H1 (cell line): Measurements from ENCODE around the gene PCBP2. TPM values are rescaled to one million over a fixed set of nuclear protein-coding genes. Genes with fewer than 3 reads are reported as not detected.

Experiments used
- CTCF ChIA-PET: fragments of 300-600 bp; sonication (Branson Sonifier 250); formaldehyde crosslinking; loops from one replicate; lab custom pipeline; 2021; ENCODE audit not compliant: partially characterized antibody; lab: Charles Lee
- POLR2A ChIA-PET: fragments of 300-600 bp; sonication (Branson Sonifier 250); formaldehyde crosslinking; loops from one replicate; lab custom pipeline; 2021; ENCODE audit warnings: inconsistent platforms; ENCODE audit not compliant: partially characterized antibody; lab: Charles Lee
- DNase-seq, 2 experiments: peaks; one replicate each; pipeline versions ENCODE4 v3.0.0 to v3.0.0-alpha.2; 2010 to 2022; ENCODE audit warnings: low spot score in 2 of 2, low read depth in 1 of 2, mixed read lengths in 1 of 2
- FAIRE-seq: peaks from 2 replicates; lab custom pipeline; 2011; peaks lifted over from hg19 to GRCh38; lab: Jason Lieb, UNC
- H2AFZ ChIP-seq: 2 replicates; pipeline ENCODE4 v1.8.1; 2012; ENCODE audit warnings: low read length, inconsistent platforms
- H2AK5ac ChIP-seq: 2 replicates; pipeline ENCODE4 v1.6.1; 2013; ENCODE audit warnings: low read depth, low read length
- H2BK120ac ChIP-seq: replicated peaks from 2 replicates; pipeline ENCODE3; 2013; ENCODE audit warnings: low read depth, low read length, inconsistent platforms
- H2BK12ac ChIP-seq: 2 replicates; pipeline ENCODE4 v1.6.1; 2013; ENCODE audit warnings: low read depth, low read length
- H2BK15ac ChIP-seq: 2 replicates; pipeline ENCODE4 v1.6.1; 2013; ENCODE audit warnings: low read length
- H2BK20ac ChIP-seq: 2 replicates; pipeline ENCODE4 v1.6.1; 2013; ENCODE audit warnings: low read length
- H2BK5ac ChIP-seq: 2 replicates; pipeline ENCODE4 v1.6.1; 2013; ENCODE audit warnings: low read depth, low read length
- H3K14ac ChIP-seq: 2 replicates; pipeline ENCODE4 v1.6.1; 2013; ENCODE audit warnings: inconsistent platforms; ENCODE audit not compliant: insufficient read length
- H3K18ac ChIP-seq: 2 replicates; pipeline ENCODE4 v1.6.1; 2013; ENCODE audit warnings: low read length; ENCODE audit errors: extremely low read depth
- H3K23ac ChIP-seq: 2 replicates; pipeline ENCODE4 v1.6.1; 2013; ENCODE audit warnings: inconsistent platforms; ENCODE audit not compliant: insufficient read length
- H3K23me2 ChIP-seq: 2 replicates; pipeline ENCODE4 v1.6.1; 2013; ENCODE audit warnings: low read depth, low read length
- H3K27ac ChIP-seq: 2 replicates; pipeline ENCODE4 v1.6.1; 2011; ENCODE audit warnings: low read depth, low read length, inconsistent platforms
- H3K27me3 ChIP-seq, 4 experiments: replicated peaks in 1 of 4; 1 replicate in 1 of 4; 2 replicates in 3 of 4; pipeline versions ENCODE4 v1.6.1 to v1.8.1; 2011 to 2013; ENCODE audit warnings: low read length in 3 of 4, mild to moderate bottlenecking in 3 of 4, inconsistent platforms in 2 of 4, mixed read lengths in 2 of 4, moderate library complexity in 1 of 4; ENCODE audit not compliant: control insufficient read depth in 3 of 4, insufficient read depth in 3 of 4; ENCODE audit errors: extremely low read depth in 1 of 4
- H3K36me3 ChIP-seq, 4 experiments: 2 replicates each; pipeline versions ENCODE4 v1.6.1 to v1.8.1; 2011 to 2013; ENCODE audit warnings: mild to moderate bottlenecking in 4 of 4, low read length in 3 of 4, moderate library complexity in 2 of 4, control low read depth in 1 of 4, inconsistent platforms in 1 of 4; ENCODE audit not compliant: insufficient read depth in 4 of 4, control insufficient read depth in 2 of 4
- H3K4ac ChIP-seq: replicated peaks from 2 replicates; pipeline ENCODE3; 2013; ENCODE audit warnings: low read length, low read depth, mixed read lengths, inconsistent platforms; ENCODE audit not compliant: insufficient read length
- H3K4me1 ChIP-seq, 4 experiments: replicated peaks in 1 of 4; 1 replicate in 1 of 4; 2 replicates in 3 of 4; pipeline versions ENCODE4 v1.6.1 to v1.8.1; 2011 to 2013; ENCODE audit warnings: low read length in 3 of 4, inconsistent platforms in 2 of 4, mixed read lengths in 1 of 4; ENCODE audit not compliant: insufficient read depth in 4 of 4, control insufficient read depth in 3 of 4
- H3K4me2 ChIP-seq, 2 experiments: 2 replicates each; pipeline versions ENCODE4 v1.6.1 to v1.8.1; 2011 to 2013; ENCODE audit warnings: low read depth in 2 of 2, low read length in 2 of 2, control low read depth in 1 of 2, inconsistent platforms in 1 of 2, mild to moderate bottlenecking in 1 of 2; ENCODE audit not compliant: insufficient read depth in 1 of 2
- H3K4me3 ChIP-seq, 4 experiments: fragments of 200-600, 300-600 bp in 1 of 4; sonication (generic), shearing (Covaris generic), sonication (Bioruptor Twin) in 1 of 4; 2 replicates each; pipeline versions ENCODE4 v1.5.1 to v1.8.1; 2011 to 2016; ENCODE audit warnings: low read length in 4 of 4, low read depth in 3 of 4, control low read depth in 2 of 4, inconsistent platforms in 2 of 4, mild to moderate bottlenecking in 2 of 4, mixed read lengths in 1 of 4, moderate library complexity in 1 of 4; ENCODE audit not compliant: insufficient read depth in 2 of 4; ENCODE audit errors: extremely low read depth in 1 of 4
- H3K56ac ChIP-seq: replicated peaks from 2 replicates; pipeline ENCODE3; 2013; ENCODE audit warnings: low read depth, mild to moderate bottlenecking, mixed read lengths, low read length, inconsistent platforms; ENCODE audit not compliant: insufficient read length
- H3K79me1 ChIP-seq: 2 replicates; pipeline ENCODE4 v1.6.1; 2013; ENCODE audit warnings: low read depth, low read length, control low read depth
- H3K79me2 ChIP-seq, 2 experiments: 2 replicates each; pipeline versions ENCODE4 v1.6.1 to v1.8.1; 2012 to 2013; ENCODE audit warnings: low read length in 2 of 2, mild to moderate bottlenecking in 2 of 2, inconsistent platforms in 1 of 2; ENCODE audit not compliant: insufficient read depth in 2 of 2, control insufficient read depth in 1 of 2
- H3K9ac ChIP-seq, 4 experiments: replicated peaks in 1 of 4; 1 replicate in 1 of 4; 2 replicates in 3 of 4; pipeline versions ENCODE4 v1.6.1 to v1.8.1; 2011 to 2013; ENCODE audit warnings: low read depth in 3 of 4, low read length in 3 of 4, control low read depth in 2 of 4, mild to moderate bottlenecking in 2 of 4, moderate library complexity in 2 of 4, inconsistent platforms in 1 of 4; ENCODE audit errors: extremely low read depth in 1 of 4
- H3K9me3 ChIP-seq, 2 experiments: 2 replicates each; pipeline versions ENCODE4 v1.6.1 to v1.8.1; 2012 to 2013; ENCODE audit warnings: mild to moderate bottlenecking in 2 of 2, moderate library complexity in 2 of 2, control low read depth in 1 of 2, inconsistent platforms in 1 of 2, low read depth in 1 of 2, low read length in 1 of 2, mixed read lengths in 1 of 2; ENCODE audit not compliant: insufficient read depth in 2 of 2
- H4K20me1 ChIP-seq, 2 experiments: replicated peaks in 1 of 2; 2 replicates each; pipeline versions ENCODE3 to v1.8.1; 2011 to 2013; ENCODE audit warnings: inconsistent platforms in 2 of 2, low read length in 2 of 2, mild to moderate bottlenecking in 1 of 2; ENCODE audit not compliant: insufficient read depth in 2 of 2, control insufficient read depth in 1 of 2
- H4K5ac ChIP-seq: 2 replicates; pipeline ENCODE4 v1.6.1; 2013; ENCODE audit warnings: low read length, low read depth, mixed read lengths, inconsistent platforms; ENCODE audit not compliant: insufficient read length
- H4K8ac ChIP-seq: 2 replicates; pipeline ENCODE4 v1.8.0; 2013; ENCODE audit warnings: mild to moderate bottlenecking, moderate library complexity, low read length, inconsistent platforms; ENCODE audit not compliant: insufficient read depth; ENCODE audit errors: extremely low read depth
- H4K91ac ChIP-seq: replicated peaks from 2 replicates; pipeline ENCODE3; 2013; ENCODE audit warnings: low read length, mixed read lengths, inconsistent platforms; ENCODE audit not compliant: insufficient read length
- CBX5 ChIP-seq: fragments of 300-800, 300-1000 bp; sonication (generic); IDR thresholded peaks from 2 replicates; pipeline ENCODE4 v1.7.1; 2016; ENCODE audit warnings: antibody characterized with exemption, low read length, low read depth
- EGR1 ChIP-seq: IDR thresholded peaks from 2 replicates; pipeline ENCODE4 v1.6.1; 2011; ENCODE audit warnings: low read depth, low read length, borderline replicate concordance
- GABPA ChIP-seq: IDR thresholded peaks from 2 replicates; pipeline ENCODE4 v1.6.1; 2011; ENCODE audit warnings: mild to moderate bottlenecking, low read length, moderate library complexity, borderline replicate concordance; ENCODE audit not compliant: insufficient read depth
- PHF8 ChIP-seq: fragments of 200-600 bp; sonication (generic); conservative IDR thresholded peaks from 2 replicates; pipeline ENCODE4 v1.7.1; 2012; ENCODE audit warnings: low read depth, mild to moderate bottlenecking, inconsistent platforms, low read length, moderate library complexity
- POU5F1 ChIP-seq: IDR thresholded peaks from 2 replicates; pipeline ENCODE4 v1.6.1; 2011; ENCODE audit warnings: low read depth, mild to moderate bottlenecking, low read length, moderate library complexity
- YY1 ChIP-seq: IDR thresholded peaks from 2 replicates; pipeline ENCODE4 v1.6.1; 2011; ENCODE audit warnings: low read depth, mild to moderate bottlenecking, low read length
- WGBS, 2 experiments: shearing (Covaris generic) in 1 of 2; methylation state at CpG; one replicate each; pipeline versions ENCODE4 v1.1.6 to v1.1.7; 2013 to 2015; ENCODE audit warnings: low lambda C conversion rate in 2 of 2, mixed read lengths in 2 of 2, inconsistent platforms in 1 of 2, low coverage in 1 of 2, missing lambda C conversion rate in 1 of 2; ENCODE audit not compliant: insufficient replicate concordance in 2 of 2, insufficient coverage in 1 of 2, insufficient read length in 1 of 2; ENCODE audit errors: extremely low coverage in 1 of 2, missing lambda C conversion rate in 1 of 2; 5-methylcytosine and 5-hydroxymethylcytosine counted together
- long read RNA-seq, 2 experiments: library from RNA in 1 of 2; library from capped mRNA in 1 of 2; stranded (forward); transcript quantifications; one replicate each; pipeline ENCODE4 v2.0.0, GENCODE V29; 2021; ENCODE audit warnings: inconsistent platforms in 1 of 2
- polyA minus RNA-seq, 3 experiments: library from RNA; depleted of rRNA, polyadenylated mRNA; stranded (reverse); fragments of >200 nt; gene quantifications; 1 replicate in 2 of 3; 2 replicates in 1 of 3; pipeline ENCODE4 v1.2.3, GENCODE V29; 2011
- polyA plus RNA-seq, 7 experiments: library from polyadenylated mRNA; depleted of rRNA in 3 of 7; stranded (reverse) in 5 of 7; unstranded in 2 of 7; fragments of >200 nt in 5 of 7; fragments of 200-250 nt in 2 of 7; gene quantifications; 1 replicate in 5 of 7; 2 replicates in 1 of 7; 4 replicates in 1 of 7; pipeline versions ENCODE4 v1.2.1 to v1.2.3, GENCODE V29; 2011 to 2013; ENCODE audit warnings: missing spikeins in 2 of 7, mixed read lengths in 2 of 7
- total RNA-seq: library from RNA; stranded (reverse); fragmentation: NEBNext Ultra II Directional; extraction: Animal tissue kit (Norgen Biotek cat#: 25700); gene quantifications from 2 replicates; pipeline ENCODE4 v1.2.1, GENCODE V29; 2021
- TF ChIP-seq, protein P1 (sequence below): IDR thresholded peaks from 2 replicates; pipeline ENCODE4 v1.6.1; 2012; ENCODE audit warnings: low read length, inconsistent platforms

Gene PCBP2
- 1,114 and 1,123 TPM in 2 replicates for total RNA-seq
- polyA plus RNA-seq (2011; rRNA removed) = 470 and 473 TPM in 2 replicates
- 420 TPM for polyA plus RNA-seq (2011; cell fraction: cytosol; rRNA removed)
- polyA plus RNA-seq (2011; cell fraction: nucleus; rRNA removed) = 526 TPM
- 987 to 1,115 TPM (median 1,028 TPM) in 4 replicates for polyA plus RNA-seq (2012, experiment 1 of 2)
- 1,117 TPM for polyA plus RNA-seq (2012, experiment 2 of 2)
- 462 TPM for polyA plus RNA-seq (2013, experiment 1 of 2)
- polyA plus RNA-seq (2013, experiment 2 of 2) = 458 TPM
- polyA minus RNA-seq (2011; rRNA and poly(A)+ RNA removed) = 887 and 924 TPM in 2 replicates
- 748 TPM for polyA minus RNA-seq (2011; cell fraction: cytosol; rRNA and poly(A)+ RNA removed)
- 484 TPM for polyA minus RNA-seq (2011; cell fraction: nucleus; rRNA and poly(A)+ RNA removed)
- long read RNA-seq, experiment 1, transcript PCBP2-207 (15 exons, 1,457 nt) = major isoform, 29 of 457 reads
- long read RNA-seq, experiment 1, transcript PCBP2-203 (13 exons, 3,026 nt) = minor isoform, 8 of 457 reads
- long read RNA-seq, experiment 1, transcript PCBP2-202 (15 exons, 1,814 nt) = minor isoform, 9 of 457 reads
- long read RNA-seq, experiment 1, transcript PCBP2-201 (14 exons, 1,730 nt) = minor isoform, 10 of 457 reads
- long read RNA-seq, experiment 1, partial matches to known transcripts = 177 of 457 reads
- long read RNA-seq, experiment 1, other reads (novel, unspliced or antisense) = 197 of 457 reads
- long read RNA-seq, experiment 2, partial matches to known transcripts = 337 of 402 reads
- long read RNA-seq, experiment 2, other reads (novel, unspliced or antisense) = 48 of 402 reads

DNA sequence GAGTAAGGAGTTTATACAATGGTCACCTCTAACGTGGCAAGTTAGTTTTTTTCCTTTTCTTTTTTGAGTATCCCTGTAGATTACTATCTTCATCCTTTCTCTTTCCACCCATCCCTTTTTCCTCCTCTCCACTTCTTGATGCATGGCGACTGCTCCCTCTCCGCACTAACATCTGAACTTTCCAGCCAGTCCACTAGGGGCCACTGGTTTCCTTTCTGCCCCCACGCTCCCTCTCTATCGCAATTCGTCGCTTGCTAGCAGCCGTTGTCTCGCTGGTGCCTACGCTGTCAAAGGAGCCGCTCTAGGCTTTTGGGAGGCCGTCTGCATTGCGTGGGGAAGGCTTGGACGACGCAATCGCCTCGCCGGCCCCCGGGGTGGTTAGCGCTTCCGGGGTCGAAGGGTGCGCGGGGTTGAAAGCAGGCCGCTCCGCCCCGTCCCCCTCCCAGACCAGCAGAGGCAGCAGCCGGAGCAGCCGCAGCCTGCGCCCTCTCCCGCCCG is at the start of gene PCBP2:
Gene PCBP2, plus strand, starts transcription at position 442 of the 498 bp plus-strand sequence. CDS start 2,699 bp downstream, outside the sequence.
- FAIRE-seq (peak; percentile 39), DNase-seq (peak; percentile 92 to 98)
- Histone ChIP-seq H3K9me3 (no peaks in the 10 kb centered on the region), H4K5ac (peak within 1 kb of the TSS; percentile 98), H3K36me3 (peaks cover 24 to 35% (median 27%) of the 10 kb centered on the region in 4 experiments), H3K23ac (no peak within 1 kb of the TSS), H3K4me2 (peak within 1 kb of the TSS; percentile 73 to 81), H3K56ac (peak within 1 kb of the TSS; percentile 99), H3K9ac (peak within 1 kb of the TSS; percentile 90 to 99 (median 94)), H4K20me1 (peaks cover 25 to 27% of the 10 kb centered on the region in 2 experiments), H2AFZ (no peak within 1 kb of the TSS), H4K8ac (peak within 1 kb of the TSS; percentile 99; the same call in 1 of the 2 replicates), H2BK15ac (no peak within 1 kb of the TSS), H3K4me1 (peaks cover 0 to 8% (median 1%) of the 10 kb centered on the region in 4 experiments; a peak in 3 of 7 replicates), H2AK5ac (0 out of 2 replicates have a peak within 1 kb of the TSS, but pooled peaks have one; percentile 90), H4K91ac (peak within 1 kb of the TSS; percentile 91), H3K27me3 (no peaks in the 10 kb centered on the region), H2BK20ac (no peak within 1 kb of the TSS), H2BK5ac (peak within 1 kb of the TSS; percentile 97), H3K18ac (peak within 1 kb of the TSS; percentile 95), H3K4me3 (peak within 1 kb of the TSS; percentile 89 to 99 (median 94)), H3K14ac (no peak within 1 kb of the TSS), H3K4ac (peak within 1 kb of the TSS; percentile 99), H2BK12ac (no peak within 1 kb of the TSS), H2BK120ac (no peak within 1 kb of the TSS), H3K23me2 (peaks cover 7% of the 10 kb centered on the region), H3K79me1 (peaks cover 7% of the 10 kb centered on the region; the same call in 1 of the 2 replicates), H3K27ac (peak within 1 kb of the TSS; percentile 96), H3K79me2 (peaks cover 21 to 42% of the 10 kb centered on the region in 2 experiments)
- ChIA-PET POLR2A (interaction anchor here (0.6 to 57.6 kb wide), 10 partner anchors 8 to 130 kb away, joined by 3 to 3397 read pairs (median 4); partner anchors contain the start of genes AAAS, MAP3K12, NPFF and PRR13), CTCF (interaction anchor here (0.6 to 1.9 kb wide), 7 partner anchors 9 to 177 kb away, joined by 3 to 6 read pairs (median 3); partner anchors contain the start of gene AAAS)
- WGBS, 2 experiments = 2% methylated on average over 24 of the region's 32 CpGs; no CpG with 5 or more reads in 1 of the 2 experiments
- no peak for TF ChIP-seq POU5F1
- no peak for TF ChIP-seq CBX5
- peak; percentile 96 for TF ChIP-seq EGR1
- TF ChIP-seq, protein P1, sequence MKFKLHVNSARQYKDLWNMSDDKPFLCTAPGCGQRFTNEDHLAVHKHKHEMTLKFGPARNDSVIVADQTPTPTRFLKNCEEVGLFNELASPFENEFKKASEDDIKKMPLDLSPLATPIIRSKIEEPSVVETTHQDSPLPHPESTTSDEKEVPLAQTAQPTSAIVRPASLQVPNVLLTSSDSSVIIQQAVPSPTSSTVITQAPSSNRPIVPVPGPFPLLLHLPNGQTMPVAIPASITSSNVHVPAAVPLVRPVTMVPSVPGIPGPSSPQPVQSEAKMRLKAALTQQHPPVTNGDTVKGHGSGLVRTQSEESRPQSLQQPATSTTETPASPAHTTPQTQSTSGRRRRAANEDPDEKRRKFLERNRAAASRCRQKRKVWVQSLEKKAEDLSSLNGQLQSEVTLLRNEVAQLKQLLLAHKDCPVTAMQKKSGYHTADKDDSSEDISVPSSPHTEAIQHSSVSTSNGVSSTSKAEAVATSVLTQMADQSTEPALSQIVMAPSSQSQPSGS = peak; percentile 76
- peak; percentile 90; the same call in 1 of the 2 replicates for TF ChIP-seq GABPA
- TF ChIP-seq PHF8 = no peak
- peak; percentile 83 for TF ChIP-seq YY1
